ENCODE measurements around the gene CALN1. TPM values are rescaled to one million over a fixed set of nuclear protein-coding genes. Genes with fewer than 3 reads are reported as not detected.

Gene CALN1
- total and polyA plus RNA-seq, 9 of the 15 experiments (the other 6 are each of a cell fraction or from before 2014, with no cell fraction given) = 1.4 to 7.5 (median 3.3) TPM

DNA sequence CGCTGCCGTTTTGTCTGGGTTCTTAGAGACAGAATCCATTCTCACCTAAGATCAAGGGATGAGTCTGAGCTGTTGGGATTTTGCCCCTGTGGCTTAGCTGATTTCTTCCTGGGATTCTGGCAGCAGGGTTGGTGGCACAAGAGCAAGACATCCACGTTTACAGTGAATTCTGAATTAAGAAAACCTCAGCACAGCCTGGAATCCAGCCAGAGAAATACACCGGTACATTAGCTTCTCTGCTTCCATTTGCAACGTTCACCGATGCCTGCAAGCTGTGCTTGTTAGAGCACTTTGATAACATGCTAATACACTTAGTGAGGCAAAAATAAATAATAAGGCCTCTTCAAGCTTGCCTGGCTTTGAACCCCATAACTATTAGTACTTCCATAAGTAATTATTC lies 569.8 kb downstream of the CALN1 start:
- BruUV-seq (replicated peaks) = no TSS peak
- no peak for FAIRE-seq
- TF ChIP-seq ZNF696 (CRISPR knock-in tag; conservative IDR thresholded peaks at IDR 0.05) (no peak), FOXK1 (CRISPR knock-in tag; IDR thresholded peaks at IDR 0.05; ENCODE audit: borderline replicate concordance) (no peak)
- TF ChIP-seq, protein P1, sequence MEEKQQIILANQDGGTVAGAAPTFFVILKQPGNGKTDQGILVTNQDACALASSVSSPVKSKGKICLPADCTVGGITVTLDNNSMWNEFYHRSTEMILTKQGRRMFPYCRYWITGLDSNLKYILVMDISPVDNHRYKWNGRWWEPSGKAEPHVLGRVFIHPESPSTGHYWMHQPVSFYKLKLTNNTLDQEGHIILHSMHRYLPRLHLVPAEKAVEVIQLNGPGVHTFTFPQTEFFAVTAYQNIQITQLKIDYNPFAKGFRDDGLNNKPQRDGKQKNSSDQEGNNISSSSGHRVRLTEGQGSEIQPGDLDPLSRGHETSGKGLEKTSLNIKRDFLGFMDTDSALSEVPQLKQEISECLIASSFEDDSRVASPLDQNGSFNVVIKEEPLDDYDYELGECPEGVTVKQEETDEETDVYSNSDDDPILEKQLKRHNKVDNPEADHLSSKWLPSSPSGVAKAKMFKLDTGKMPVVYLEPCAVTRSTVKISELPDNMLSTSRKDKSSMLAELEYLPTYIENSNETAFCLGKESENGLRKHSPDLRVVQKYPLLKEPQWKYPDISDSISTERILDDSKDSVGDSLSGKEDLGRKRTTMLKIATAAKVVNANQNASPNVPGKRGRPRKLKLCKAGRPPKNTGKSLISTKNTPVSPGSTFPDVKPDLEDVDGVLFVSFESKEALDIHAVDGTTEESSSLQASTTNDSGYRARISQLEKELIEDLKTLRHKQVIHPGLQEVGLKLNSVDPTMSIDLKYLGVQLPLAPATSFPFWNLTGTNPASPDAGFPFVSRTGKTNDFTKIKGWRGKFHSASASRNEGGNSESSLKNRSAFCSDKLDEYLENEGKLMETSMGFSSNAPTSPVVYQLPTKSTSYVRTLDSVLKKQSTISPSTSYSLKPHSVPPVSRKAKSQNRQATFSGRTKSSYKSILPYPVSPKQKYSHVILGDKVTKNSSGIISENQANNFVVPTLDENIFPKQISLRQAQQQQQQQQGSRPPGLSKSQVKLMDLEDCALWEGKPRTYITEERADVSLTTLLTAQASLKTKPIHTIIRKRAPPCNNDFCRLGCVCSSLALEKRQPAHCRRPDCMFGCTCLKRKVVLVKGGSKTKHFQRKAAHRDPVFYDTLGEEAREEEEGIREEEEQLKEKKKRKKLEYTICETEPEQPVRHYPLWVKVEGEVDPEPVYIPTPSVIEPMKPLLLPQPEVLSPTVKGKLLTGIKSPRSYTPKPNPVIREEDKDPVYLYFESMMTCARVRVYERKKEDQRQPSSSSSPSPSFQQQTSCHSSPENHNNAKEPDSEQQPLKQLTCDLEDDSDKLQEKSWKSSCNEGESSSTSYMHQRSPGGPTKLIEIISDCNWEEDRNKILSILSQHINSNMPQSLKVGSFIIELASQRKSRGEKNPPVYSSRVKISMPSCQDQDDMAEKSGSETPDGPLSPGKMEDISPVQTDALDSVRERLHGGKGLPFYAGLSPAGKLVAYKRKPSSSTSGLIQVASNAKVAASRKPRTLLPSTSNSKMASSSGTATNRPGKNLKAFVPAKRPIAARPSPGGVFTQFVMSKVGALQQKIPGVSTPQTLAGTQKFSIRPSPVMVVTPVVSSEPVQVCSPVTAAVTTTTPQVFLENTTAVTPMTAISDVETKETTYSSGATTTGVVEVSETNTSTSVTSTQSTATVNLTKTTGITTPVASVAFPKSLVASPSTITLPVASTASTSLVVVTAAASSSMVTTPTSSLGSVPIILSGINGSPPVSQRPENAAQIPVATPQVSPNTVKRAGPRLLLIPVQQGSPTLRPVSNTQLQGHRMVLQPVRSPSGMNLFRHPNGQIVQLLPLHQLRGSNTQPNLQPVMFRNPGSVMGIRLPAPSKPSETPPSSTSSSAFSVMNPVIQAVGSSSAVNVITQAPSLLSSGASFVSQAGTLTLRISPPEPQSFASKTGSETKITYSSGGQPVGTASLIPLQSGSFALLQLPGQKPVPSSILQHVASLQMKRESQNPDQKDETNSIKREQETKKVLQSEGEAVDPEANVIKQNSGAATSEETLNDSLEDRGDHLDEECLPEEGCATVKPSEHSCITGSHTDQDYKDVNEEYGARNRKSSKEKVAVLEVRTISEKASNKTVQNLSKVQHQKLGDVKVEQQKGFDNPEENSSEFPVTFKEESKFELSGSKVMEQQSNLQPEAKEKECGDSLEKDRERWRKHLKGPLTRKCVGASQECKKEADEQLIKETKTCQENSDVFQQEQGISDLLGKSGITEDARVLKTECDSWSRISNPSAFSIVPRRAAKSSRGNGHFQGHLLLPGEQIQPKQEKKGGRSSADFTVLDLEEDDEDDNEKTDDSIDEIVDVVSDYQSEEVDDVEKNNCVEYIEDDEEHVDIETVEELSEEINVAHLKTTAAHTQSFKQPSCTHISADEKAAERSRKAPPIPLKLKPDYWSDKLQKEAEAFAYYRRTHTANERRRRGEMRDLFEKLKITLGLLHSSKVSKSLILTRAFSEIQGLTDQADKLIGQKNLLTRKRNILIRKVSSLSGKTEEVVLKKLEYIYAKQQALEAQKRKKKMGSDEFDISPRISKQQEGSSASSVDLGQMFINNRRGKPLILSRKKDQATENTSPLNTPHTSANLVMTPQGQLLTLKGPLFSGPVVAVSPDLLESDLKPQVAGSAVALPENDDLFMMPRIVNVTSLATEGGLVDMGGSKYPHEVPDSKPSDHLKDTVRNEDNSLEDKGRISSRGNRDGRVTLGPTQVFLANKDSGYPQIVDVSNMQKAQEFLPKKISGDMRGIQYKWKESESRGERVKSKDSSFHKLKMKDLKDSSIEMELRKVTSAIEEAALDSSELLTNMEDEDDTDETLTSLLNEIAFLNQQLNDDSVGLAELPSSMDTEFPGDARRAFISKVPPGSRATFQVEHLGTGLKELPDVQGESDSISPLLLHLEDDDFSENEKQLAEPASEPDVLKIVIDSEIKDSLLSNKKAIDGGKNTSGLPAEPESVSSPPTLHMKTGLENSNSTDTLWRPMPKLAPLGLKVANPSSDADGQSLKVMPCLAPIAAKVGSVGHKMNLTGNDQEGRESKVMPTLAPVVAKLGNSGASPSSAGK (IDR thresholded peaks at IDR 0.05) = no peak
- TF ChIP-seq, protein P2, sequence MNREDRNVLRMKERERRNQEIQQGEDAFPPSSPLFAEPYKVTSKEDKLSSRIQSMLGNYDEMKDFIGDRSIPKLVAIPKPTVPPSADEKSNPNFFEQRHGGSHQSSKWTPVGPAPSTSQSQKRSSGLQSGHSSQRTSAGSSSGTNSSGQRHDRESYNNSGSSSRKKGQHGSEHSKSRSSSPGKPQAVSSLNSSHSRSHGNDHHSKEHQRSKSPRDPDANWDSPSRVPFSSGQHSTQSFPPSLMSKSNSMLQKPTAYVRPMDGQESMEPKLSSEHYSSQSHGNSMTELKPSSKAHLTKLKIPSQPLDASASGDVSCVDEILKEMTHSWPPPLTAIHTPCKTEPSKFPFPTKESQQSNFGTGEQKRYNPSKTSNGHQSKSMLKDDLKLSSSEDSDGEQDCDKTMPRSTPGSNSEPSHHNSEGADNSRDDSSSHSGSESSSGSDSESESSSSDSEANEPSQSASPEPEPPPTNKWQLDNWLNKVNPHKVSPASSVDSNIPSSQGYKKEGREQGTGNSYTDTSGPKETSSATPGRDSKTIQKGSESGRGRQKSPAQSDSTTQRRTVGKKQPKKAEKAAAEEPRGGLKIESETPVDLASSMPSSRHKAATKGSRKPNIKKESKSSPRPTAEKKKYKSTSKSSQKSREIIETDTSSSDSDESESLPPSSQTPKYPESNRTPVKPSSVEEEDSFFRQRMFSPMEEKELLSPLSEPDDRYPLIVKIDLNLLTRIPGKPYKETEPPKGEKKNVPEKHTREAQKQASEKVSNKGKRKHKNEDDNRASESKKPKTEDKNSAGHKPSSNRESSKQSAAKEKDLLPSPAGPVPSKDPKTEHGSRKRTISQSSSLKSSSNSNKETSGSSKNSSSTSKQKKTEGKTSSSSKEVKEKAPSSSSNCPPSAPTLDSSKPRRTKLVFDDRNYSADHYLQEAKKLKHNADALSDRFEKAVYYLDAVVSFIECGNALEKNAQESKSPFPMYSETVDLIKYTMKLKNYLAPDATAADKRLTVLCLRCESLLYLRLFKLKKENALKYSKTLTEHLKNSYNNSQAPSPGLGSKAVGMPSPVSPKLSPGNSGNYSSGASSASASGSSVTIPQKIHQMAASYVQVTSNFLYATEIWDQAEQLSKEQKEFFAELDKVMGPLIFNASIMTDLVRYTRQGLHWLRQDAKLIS (CRISPR knock-in tag; IDR thresholded peaks at IDR 0.05) = no peak

More for the DNA sequence above, 569.8 kb downstream of the CALN1 start:
- no peak for DNase-seq (ENCODE audit: extremely low read depth in 1 of 4, low spot score in 3 of 4)
- Histone ChIP-seq H3K9ac (ENCODE audit: insufficient read depth in 1 of 2, low read depth in 2 of 2, low read length in 2 of 2) (no peak overlapping the region), H3K27me3 (ENCODE audit: control insufficient read depth in 2 of 2, insufficient read depth in 2 of 2, low read length in 2 of 2) (no peaks in the 10 kb centered on the region), H3K9me3 (replicated peaks; ENCODE audit: control insufficient read depth, insufficient read depth, low read depth, low read length) (no peaks in the 10 kb centered on the region), H2AFZ (ENCODE audit: low read depth, low read length) (no peak overlapping the region), H3K27ac (ENCODE audit: extremely low read depth, low read depth, low read length) (no peak overlapping the region), H3K4me3 (no peak overlapping the region), H3K4me2 (ENCODE audit: insufficient read depth, low read length) (no peak overlapping the region), H4K20me1 (replicated peaks; ENCODE audit: control insufficient read depth, insufficient read depth, low read length) (no peaks in the 10 kb centered on the region), H3K79me2 (ENCODE audit: control insufficient read depth, insufficient read depth, low read length) (no peaks in the 10 kb centered on the region), H3K4me1 (replicated peaks in 1 of 2; ENCODE audit: control insufficient read depth in 2 of 2, insufficient read depth in 2 of 2, low read length in 2 of 2) (no peaks in the 10 kb centered on the region), H3K9me1 (ENCODE audit: control insufficient read depth, insufficient read depth, low read length) (no peaks in the 10 kb centered on the region), H3K36me3 (ENCODE audit: control insufficient read depth, insufficient read depth, low read length) (no peaks in the 10 kb centered on the region)
- ChIA-PET POLR2A (interaction anchor here (1.2 kb wide), 1 partner anchor 8 kb away, joined by 3 read pairs; no protein-coding TSS in a partner anchor), CTCF (ENCODE audit: low intra/inter-chr PET ratio) (no interaction called here)
- intact Hi-C loops (cut with micrococcal nuclease) (no loop called here), in situ Hi-C loops (cut with MboI) (no loop called here)
- no peak for ATAC-seq
- WGBS (ENCODE audit: insufficient coverage, low coverage, missing lambda C conversion rate) = 2% methylated on average over 6 of the region's 6 CpGs
